ENCODE results near the gene TEKTIP1.

DNA sequence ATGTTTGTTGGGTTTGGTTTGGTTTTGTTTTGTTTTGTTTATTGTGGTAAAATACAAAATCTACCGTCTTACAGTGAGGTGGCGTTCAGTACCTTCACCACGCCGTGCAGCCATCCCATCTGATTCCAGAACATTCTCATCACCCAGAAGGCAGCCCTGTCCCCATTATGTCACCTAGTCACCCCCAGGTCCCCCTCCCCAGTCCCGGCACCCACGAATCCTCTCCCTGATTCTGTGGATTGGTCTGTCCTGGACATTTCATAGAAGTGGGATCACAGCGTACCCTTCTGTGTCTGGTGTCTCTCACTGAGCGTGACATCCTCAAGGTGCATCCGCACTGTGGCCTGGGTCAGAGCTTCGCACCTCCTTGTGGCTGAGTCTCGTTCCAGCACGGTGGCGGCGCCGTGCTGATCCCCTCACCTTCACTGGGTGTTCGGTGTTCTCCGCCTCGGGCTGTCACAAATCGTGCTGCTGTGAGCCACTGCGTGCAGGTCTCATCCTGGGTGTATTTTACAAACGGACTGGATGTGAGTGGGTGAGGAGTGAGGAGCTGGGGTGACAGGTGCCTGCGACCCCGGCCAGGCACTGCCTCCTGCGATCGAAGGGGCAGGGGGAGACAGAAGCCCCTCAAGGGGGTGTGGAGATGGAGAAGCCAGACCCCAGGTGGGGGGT is 580 bp upstream of the TEKTIP1 start:
- TF ChIP-seq CTCF (IDR thresholded peaks at IDR 0.05; ENCODE audit: low read length) (peak; percentile 14; the same call in 1 of the 2 replicates), EZH2 (IDR thresholded peaks at IDR 0.05; ENCODE audit: borderline replicate concordance, low read length) (no peak)
